Activated CD8-positive, alpha-beta memory T cell treated with anti-CD3 and anti-CD28 coated beads, Interleukin-2, amount 10 ng/mL, durations not matched to agents 7 days and 5 days (primary cell): ENCODE data around the gene S100A2. TPM values are rescaled to one million over a fixed set of nuclear protein-coding genes. Genes with fewer than 3 reads are reported as not detected.

Source experiments
- ATAC-seq: fragments of 150-1000 bp; cut with Tn5 transposase; one replicate; pipeline ENCODE4 v1.10.0; 2021; ENCODE audit warnings: moderate library complexity
- CTCF ChIA-PET: fragments of 350-600 bp; sonication (Branson Sonifier 250); formaldehyde crosslinking; loops from one replicate; lab custom pipeline; 2021; ENCODE audit warnings: antibody characterized with exemption; lab: Charles Lee
- DNase-seq: peaks from one replicate; pipeline ENCODE4 v3.0.0-alpha.2; 2020
- H3K27ac Mint-ChIP-seq: one replicate; pipeline ENCODE4 v1.8.0; 2021; ENCODE audit warnings: mild to moderate bottlenecking, mixed read lengths
- H3K27me3 Mint-ChIP-seq: one replicate; pipeline ENCODE4 v1.8.0; 2021; ENCODE audit warnings: mixed read lengths
- H3K36me3 Mint-ChIP-seq: one replicate; pipeline ENCODE4 v1.8.0; 2021; ENCODE audit warnings: mild to moderate bottlenecking, mixed read lengths
- H3K4me1 Mint-ChIP-seq: one replicate; pipeline ENCODE4 v1.8.0; 2021; ENCODE audit warnings: mixed read lengths
- H3K4me3 Mint-ChIP-seq: one replicate; pipeline ENCODE4 v1.8.0; 2021; ENCODE audit warnings: mild to moderate bottlenecking, moderate library complexity, mixed read lengths
- H3K9me3 Mint-ChIP-seq: one replicate; pipeline ENCODE4 v1.8.0; 2022; ENCODE audit warnings: low read depth, mixed read lengths
- total RNA-seq, 2 experiments: library from RNA; stranded (reverse); gene quantifications; one replicate each; pipeline ENCODE4 v1.2.3, GENCODE V29; 2021

The S100A2 gene
- total RNA-seq, 2 experiments from 2014 or later: 0.50 to 0.96 TPM

DNA sequence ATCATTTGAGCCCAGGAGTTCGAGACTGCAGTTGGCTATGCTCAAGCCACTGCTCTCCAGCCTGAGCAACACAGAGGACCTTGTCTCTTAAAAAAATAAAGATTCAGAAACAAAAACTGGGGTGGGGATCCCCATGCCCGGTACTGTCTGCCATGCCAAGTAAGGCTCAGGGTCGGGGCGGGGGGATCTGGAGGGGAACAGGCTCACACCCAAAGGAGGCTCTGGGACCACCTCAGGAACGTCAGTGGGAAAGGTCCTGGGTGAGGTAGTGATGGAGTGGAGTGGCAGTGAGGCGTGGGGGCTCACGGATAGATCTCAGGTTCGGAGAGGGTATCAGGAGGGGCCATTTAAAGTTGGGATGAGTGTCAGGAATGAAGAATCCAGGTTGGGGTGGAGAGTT lies 19.3 kb downstream of the S100A2 start:
- Mint-ChIP-seq H3K27ac (peak overlapping the region; percentile 97), H3K4me3 (no peak overlapping the region), H3K27me3 (peaks cover 3% of the 10 kb centered on the region), H3K36me3 (peaks cover 35% of the 10 kb centered on the region), H3K9me3 (no peaks in the 10 kb centered on the region), H3K4me1 (peaks cover 73% of the 10 kb centered on the region)
- DNase-seq: no peak
- ATAC-seq: no peak
- CTCF ChIA-PET: interaction anchor here (1.0 to 8.9 kb wide), 9 partner anchors 7 to 35 kb away, joined by 3 to 124 read pairs (median 7); partner anchors contain the start of gene S100A6

DNA sequence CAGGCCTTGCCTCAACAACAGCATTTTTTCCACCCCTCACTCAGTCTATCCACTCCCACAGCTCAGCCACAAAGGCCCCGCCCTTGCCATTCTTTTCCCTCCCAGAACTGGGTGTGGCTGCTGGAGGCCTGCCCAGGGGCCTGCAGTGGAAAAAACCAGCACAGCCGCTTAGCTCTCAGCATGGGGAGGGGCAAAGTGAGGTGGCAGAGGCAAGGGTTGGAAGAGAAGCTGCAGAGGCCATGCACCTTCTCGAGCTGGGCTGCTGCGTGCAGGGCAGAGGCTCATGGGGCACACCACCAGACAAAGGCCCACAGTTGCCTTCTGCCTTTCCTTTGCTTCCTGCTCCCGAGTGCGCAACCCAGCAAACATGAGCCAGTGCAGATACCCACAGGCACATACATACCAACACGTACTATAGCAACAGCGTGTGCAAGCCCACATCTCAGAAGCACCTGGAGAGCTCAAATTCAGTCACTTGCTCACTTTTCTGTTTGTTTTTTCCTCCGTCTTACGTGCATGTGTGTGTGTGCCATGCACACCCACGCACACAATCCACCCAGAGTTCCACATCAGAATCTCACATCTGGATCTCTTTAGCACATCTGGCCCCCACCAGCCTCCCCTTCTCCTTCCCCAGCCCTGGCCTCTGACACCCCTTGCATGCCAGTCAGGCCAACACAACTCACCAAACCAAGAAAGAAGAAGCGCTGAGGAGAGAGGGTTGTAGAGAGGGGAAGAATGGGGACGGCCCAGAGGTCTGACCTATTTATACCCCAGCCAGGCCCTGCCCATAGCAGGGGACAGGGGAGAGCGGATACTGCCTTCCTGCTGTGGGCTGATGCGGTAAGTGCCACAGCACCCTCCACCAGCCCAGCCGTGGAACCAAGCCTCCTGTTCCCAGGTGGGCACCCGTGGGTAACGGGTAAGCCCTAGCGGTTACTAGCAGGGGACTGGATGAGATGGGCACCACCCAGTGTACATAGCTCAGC lies 20.3 kb downstream of the S100A2 start, which contains the start of gene S100A4:
Gene S100A4, minus strand, starts transcription at position 740 of the 989 bp plus-strand sequence. CDS start 1,012 bp downstream, outside the sequence.
- peaks cover 3% of the 10 kb centered on the region for H3K27me3 Mint-ChIP-seq
- peak within 1 kb of the TSS; percentile 96 for H3K4me3 Mint-ChIP-seq
- peak; percentile 85 for ATAC-seq
- peak within 1 kb of the TSS; percentile 97 for H3K27ac Mint-ChIP-seq
- DNase-seq: peak; percentile 97
- CTCF ChIA-PET: interaction anchor here (0.7 to 8.9 kb wide), 14 partner anchors 8 to 401 kb away, joined by 3 to 124 read pairs (median 6); partner anchors contain the start of genes CHTOP, DENND4B, NPR1 and S100A6
- H3K4me1 Mint-ChIP-seq: peaks cover 78% of the 10 kb centered on the region
- no peaks in the 10 kb centered on the region for H3K9me3 Mint-ChIP-seq
- peaks cover 35% of the 10 kb centered on the region for H3K36me3 Mint-ChIP-seq

DNA sequence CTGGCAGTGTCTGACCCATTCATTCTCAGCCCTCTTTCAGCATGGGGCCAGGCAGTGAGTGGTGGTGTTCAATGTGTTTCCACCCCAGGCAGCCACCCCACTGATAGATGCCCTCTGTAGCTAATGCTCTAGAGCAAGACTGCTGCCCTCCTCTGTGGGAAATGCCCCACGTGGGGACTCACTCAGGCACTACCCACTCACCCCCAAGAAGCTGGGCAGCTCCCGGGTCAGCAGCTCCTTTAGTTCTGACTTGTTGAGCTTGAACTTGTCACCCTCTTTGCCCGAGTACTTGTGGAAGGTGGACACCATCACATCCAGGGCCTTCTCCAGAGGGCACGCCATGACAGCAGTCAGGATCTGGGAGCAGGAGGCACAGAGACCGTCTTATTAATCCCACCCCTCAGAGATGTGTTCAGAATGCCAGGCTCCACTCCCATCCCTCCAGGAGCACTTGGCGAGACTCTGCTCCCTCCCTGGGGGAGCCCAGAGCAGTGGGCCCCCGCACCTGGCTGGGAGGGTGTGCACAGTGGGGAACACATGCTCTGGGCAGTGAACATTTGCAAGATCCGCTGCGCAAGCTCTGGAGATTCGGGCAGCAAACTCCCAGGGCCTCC lies 21.1 kb downstream of the S100A2 start:
- Mint-ChIP-seq H3K4me3 (peak overlapping the region; percentile 96), H3K4me1 (peaks cover 84% of the 10 kb centered on the region), H3K36me3 (peaks cover 35% of the 10 kb centered on the region), H3K27ac (peak overlapping the region; percentile 97), H3K9me3 (no peaks in the 10 kb centered on the region), H3K27me3 (no peaks in the 10 kb centered on the region)
- DNase-seq (no peak), ATAC-seq (no peak)
- CTCF ChIA-PET: interaction anchor here (0.7 to 8.9 kb wide), 12 partner anchors 9 to 402 kb away, joined by 3 to 124 read pairs (median 7); partner anchors contain the start of genes CHTOP, DENND4B, NPR1 and S100A6

DNA sequence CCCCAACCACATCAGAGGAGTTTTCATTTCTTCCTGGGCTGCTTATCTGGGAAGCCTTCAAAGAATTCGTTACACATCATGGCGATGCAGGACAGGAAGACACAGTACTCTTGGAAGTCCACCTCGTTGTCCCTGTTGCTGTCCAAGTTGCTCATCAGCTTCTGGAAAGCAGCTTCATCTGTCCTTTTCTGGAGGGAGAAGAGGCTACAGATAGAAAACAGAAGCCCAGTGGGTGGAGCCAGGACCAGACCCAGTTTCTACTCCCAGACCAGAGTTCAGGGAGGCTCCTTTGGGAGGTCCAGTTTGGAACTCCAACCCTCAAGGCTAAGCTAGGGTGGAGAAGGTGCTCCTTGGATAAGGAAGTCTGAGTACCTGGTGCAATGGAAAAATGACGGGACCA lies 21.9 kb downstream of the S100A2 start:
- peaks cover 37% of the 10 kb centered on the region for H3K36me3 Mint-ChIP-seq
- H3K4me3 Mint-ChIP-seq: peak overlapping the region; percentile 96
- CTCF ChIA-PET: interaction anchor here (1.5 to 8.9 kb wide), 4 partner anchors 10 to 33 kb away, joined by 4 to 124 read pairs (median 20); partner anchors contain the start of gene S100A6

DNA sequence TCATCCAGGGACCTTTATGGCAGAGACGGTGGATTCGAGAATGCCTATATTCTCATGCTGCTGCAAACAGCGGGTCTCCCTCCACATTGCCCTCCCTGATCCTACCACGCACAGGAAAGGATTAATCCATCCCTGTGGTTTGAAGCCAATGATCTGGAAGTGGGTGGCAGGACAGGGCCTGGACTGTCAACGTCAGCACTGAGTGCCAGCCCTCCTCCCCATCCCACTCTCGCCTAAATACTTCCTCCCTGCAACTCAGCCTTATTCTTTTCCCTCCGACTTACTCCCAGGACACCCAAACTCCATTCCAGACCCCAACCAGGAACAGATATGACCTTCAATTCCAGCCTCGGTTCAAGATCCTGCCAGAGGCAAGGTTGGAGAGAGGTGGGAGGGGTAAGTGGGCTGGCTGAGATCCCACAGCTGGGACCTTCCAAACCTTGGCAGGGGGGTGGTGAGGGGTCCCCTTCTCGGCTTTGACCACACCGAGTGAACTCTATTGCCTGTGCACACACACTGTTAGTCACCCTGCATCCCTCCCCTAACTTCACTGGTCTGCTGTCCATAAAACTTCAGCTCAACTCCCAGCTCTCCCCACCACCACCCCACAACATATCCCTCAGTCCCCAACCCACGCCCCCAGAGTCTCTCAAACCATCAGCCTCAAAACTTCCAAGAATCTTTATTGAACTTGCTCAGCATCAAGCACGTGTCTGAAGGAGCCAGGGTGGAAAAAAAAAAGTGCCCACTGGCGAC lies 22.5 kb downstream of the S100A2 start:
- peaks cover 37% of the 10 kb centered on the region for H3K36me3 Mint-ChIP-seq
- no peaks in the 10 kb centered on the region for H3K27me3 Mint-ChIP-seq
- DNase-seq: no peak
- H3K4me1 Mint-ChIP-seq: peaks cover 82% of the 10 kb centered on the region
- H3K4me3 Mint-ChIP-seq: peak overlapping the region; percentile 35
- ATAC-seq: no peak
- peak overlapping the region; percentile 94 for H3K27ac Mint-ChIP-seq
- H3K9me3 Mint-ChIP-seq: no peaks in the 10 kb centered on the region
- CTCF ChIA-PET: interaction anchor here (4.3 to 8.9 kb wide), 2 partner anchors 9 to 25 kb away, joined by 24 to 124 read pairs; partner anchors contain the start of gene S100A6

More for the DNA sequence above, 21.9 kb downstream of the S100A2 start:
- Mint-ChIP-seq H3K4me1 (peaks cover 83% of the 10 kb centered on the region), H3K27me3 (no peaks in the 10 kb centered on the region), H3K9me3 (no peaks in the 10 kb centered on the region), H3K27ac (peak overlapping the region; percentile 67)
- no peak for ATAC-seq
- DNase-seq: no peak

DNA sequence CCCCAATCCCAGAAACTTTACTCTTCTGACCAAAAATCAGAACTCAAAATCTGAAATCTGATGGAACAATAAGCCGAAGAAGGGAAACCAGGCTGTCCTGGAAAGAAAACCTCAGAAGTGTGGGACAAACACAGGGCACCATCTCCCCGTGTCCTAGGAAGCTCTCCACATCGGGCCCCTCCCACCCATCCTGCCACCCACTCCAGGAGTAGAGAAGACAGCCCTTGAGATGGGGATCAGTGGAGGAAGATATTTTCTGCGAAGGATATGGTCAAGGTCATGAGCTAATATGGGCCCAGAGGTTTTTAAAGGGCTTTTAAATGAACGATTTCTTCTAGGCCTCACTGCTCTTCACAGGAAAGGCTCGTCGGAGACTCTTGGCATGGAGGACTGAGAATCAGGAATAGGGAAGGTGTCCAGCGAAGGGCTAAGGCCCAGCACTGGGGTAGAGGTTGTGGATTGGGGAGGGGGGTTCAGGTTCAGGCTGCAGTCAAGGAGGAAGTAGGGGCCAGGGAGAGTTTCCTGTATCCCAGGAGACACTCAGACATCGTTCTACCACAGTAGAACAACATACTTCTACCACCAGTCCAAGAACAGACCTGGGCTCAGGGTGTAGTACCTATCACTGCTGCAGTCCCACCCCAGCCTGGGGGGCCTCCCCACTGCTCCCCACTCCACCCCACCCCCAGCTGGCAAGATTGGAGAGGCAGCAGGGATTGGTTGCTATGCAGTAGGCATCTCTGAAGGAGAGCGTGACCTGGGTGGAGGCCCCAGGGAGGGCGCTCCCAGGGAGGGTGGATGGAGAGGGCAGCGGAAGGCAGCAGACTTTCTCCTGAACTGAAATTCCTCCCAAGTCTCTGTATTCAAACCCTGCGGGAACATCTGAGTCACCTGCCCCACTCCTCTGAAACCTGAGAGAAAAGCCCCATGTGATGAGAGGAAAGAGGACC lies 23.7 kb downstream of the S100A2 start:
- ATAC-seq (no peak), DNase-seq (no peak)
- peaks cover 85% of the 10 kb centered on the region for H3K4me1 Mint-ChIP-seq
- H3K4me3 Mint-ChIP-seq: no peak overlapping the region
- no peaks in the 10 kb centered on the region for H3K27me3 Mint-ChIP-seq
- H3K27ac Mint-ChIP-seq: peak overlapping the region; percentile 94
- no peaks in the 10 kb centered on the region for H3K9me3 Mint-ChIP-seq
- CTCF ChIA-PET: interaction anchor here (1.4 to 8.9 kb wide), 3 partner anchors 8 to 93 kb away, joined by 6 to 124 read pairs (median 23); partner anchors contain the start of genes CHTOP and S100A6
- H3K36me3 Mint-ChIP-seq: peaks cover 37% of the 10 kb centered on the region

DNA sequence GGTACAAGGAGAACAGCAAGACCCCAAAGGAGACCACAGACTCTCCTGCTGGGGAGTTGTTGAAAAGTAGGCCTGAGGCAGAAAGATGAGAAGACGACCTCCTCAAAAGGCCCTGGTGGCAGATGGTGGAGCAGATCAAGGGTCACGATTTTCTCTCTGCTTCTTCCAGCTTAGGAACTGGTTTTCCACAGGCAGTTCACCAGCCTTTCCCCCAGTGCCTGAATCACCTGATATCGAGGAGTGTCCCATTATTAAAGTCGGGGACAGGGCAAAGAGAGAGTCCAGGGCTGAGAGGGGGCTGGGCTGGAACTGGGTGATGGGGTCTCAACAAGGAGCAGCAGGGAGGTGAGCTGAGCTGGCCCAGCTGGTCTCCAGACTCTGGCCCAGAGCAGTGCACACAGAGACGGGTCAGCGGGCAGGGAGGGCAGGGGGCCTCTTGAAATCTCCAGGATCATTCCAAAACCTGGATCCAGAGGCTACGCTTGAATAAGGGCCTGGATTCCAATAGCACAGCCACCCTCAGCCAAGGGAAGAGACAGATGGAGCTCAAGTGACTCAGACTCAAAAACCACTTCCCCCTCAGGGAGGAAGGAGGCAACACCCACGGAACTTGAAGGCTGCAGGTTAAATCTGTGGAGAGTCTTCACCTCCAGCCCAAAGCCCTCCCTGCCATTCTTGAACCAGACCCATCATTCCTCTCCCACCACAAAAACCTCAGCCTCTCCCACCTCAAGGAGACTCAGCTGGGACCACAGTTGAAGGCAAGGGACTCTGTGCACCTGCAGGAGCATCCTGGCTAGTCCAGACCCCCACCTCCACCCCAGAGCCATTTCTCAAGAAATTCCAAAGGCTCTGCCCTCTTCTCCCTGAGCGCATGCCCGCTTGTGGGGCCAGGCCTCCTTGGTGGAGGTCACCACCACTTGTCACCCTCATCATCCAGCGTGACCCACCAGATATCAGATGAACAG lies 25.0 kb downstream of the S100A2 start, which contains the start of gene S100A5:
Gene S100A5, minus strand, starts transcription at position 541 of the 968 bp plus-strand sequence. CDS start 743 bp downstream, outside the sequence.
- peaks cover 85% of the 10 kb centered on the region for H3K4me1 Mint-ChIP-seq
- CTCF ChIA-PET: interaction anchor here (0.8 to 8.9 kb wide), 9 partner anchors 7 to 406 kb away, joined by 3 to 124 read pairs (median 6); partner anchors contain the start of genes CHTOP, DENND4B and S100A6
- peak within 1 kb of the TSS; percentile 94 for H3K27ac Mint-ChIP-seq
- peak within 1 kb of the TSS; percentile 52 for H3K4me3 Mint-ChIP-seq
- DNase-seq (peak; percentile 79), ATAC-seq (peak; percentile 18)
- H3K27me3 Mint-ChIP-seq: no peaks in the 10 kb centered on the region
- H3K36me3 Mint-ChIP-seq: peaks cover 37% of the 10 kb centered on the region
- no peaks in the 10 kb centered on the region for H3K9me3 Mint-ChIP-seq

DNA sequence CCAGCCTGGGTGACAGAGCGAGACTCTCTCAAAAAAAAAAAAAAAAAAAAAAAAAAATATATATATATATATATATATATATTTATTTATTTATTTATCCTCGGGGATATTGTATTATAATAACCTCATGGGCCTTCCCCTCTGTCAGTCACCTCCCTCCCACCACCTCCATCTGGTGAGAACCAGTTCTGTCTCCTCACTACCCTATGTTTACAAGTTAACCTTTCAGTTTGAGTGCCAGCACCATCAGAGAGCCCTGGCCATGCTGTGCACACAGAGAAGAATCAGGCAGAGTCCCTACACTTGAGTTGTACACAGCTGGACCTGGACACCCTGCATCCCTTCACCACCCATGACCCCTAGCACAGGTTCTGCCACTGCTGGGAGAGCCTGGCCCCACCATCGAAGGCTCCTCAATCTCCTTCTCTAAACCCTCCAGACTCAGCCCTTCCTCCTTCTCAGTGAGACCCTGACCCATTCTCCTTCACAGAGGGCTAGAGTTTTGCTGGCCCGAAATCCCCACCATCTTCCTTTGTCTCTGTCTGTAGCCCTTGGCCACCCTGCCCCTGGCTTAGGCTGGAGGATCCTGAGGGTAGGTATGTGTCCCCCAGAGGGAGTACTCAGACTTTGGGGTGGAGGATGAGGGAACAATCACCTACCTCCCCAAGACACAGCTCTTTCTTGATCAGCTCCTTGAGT lies 26.1 kb downstream of the S100A2 start:
- DNase-seq (no peak), ATAC-seq (no peak)
- no peaks in the 10 kb centered on the region for H3K9me3 Mint-ChIP-seq
- CTCF ChIA-PET: interaction anchor here (0.9 to 8.9 kb wide), 5 partner anchors 6 to 29 kb away, joined by 4 to 124 read pairs (median 6); partner anchors contain the start of gene S100A6
- no peak overlapping the region for H3K4me3 Mint-ChIP-seq
- H3K36me3 Mint-ChIP-seq: peaks cover 35% of the 10 kb centered on the region
- H3K27ac Mint-ChIP-seq: peak overlapping the region; percentile 94
- peaks cover 80% of the 10 kb centered on the region for H3K4me1 Mint-ChIP-seq
- H3K27me3 Mint-ChIP-seq: no peaks in the 10 kb centered on the region

DNA sequence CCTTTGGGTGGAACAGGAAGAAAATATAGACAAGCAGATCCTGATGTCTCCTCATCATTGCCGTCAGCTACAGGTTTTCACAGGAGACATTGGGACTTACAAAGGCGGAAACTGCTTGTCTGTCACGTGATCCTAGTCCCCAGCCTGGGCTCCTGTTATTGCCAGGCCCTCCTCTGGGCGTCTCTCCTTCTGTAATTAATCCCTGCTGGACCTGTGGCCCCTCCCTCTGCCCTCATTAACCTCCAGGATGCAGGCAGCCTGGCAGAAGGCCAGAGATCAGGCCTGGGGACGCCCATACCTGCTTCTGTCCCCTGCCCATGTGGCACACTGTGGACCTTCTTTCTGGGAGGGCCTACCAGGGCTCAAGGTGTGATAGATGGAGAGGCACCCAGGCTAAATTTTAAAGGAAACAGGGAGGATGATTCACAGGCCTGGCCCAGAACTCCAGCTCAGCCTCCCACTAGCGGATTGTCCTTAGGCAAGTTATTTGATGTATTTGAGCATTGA lies 27.3 kb downstream of the S100A2 start:
- Mint-ChIP-seq H3K4me1 (peaks cover 79% of the 10 kb centered on the region), H3K27ac (no peak overlapping the region), H3K4me3 (no peak overlapping the region), H3K27me3 (no peaks in the 10 kb centered on the region), H3K9me3 (no peaks in the 10 kb centered on the region), H3K36me3 (peaks cover 33% of the 10 kb centered on the region)
- CTCF ChIA-PET: interaction anchor here (7.7 kb wide), 1 partner anchor 32 kb away, joined by 214 read pairs; no protein-coding TSS in a partner anchor
- ATAC-seq (no peak), DNase-seq (no peak)

DNA sequence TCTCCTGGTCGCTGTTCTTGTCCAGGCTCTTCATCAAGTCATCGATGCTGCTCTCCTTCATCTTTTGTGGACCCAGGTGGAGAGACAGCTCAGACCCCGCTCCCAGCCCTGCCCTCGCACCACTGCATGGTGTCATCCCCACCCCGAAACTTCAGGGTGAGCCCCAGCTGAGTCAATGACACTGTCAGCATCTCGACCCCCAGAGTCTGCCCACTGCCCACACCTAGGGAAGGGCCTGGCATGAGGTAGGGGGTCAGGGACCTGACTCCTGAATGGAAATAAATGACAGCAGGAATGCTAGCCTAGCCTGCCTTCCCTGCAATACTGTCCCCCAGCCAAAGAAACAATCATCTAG lies 28.3 kb downstream of the S100A2 start:
- Mint-ChIP-seq H3K4me1 (peaks cover 79% of the 10 kb centered on the region), H3K9me3 (no peaks in the 10 kb centered on the region), H3K4me3 (no peak overlapping the region), H3K36me3 (peaks cover 24% of the 10 kb centered on the region), H3K27ac (peak overlapping the region; percentile 98), H3K27me3 (no peaks in the 10 kb centered on the region)
- DNase-seq (no peak), ATAC-seq (no peak)
- CTCF ChIA-PET: interaction anchor here (1.1 to 7.7 kb wide), 3 partner anchors 7 to 33 kb away, joined by 4 to 214 read pairs (median 124); partner anchors contain the start of genes S100A2, S100A4 and S100A5
